Uterus (tissue), 4 donors: Measurements from ENCODE around the gene RAD50. TPM values are rescaled to one million over a fixed set of nuclear protein-coding genes. Genes with fewer than 3 reads are reported as not detected.

Source experiments
- DNase-seq, 2 donors: peaks; one replicate each; pipeline ENCODE4 v3.0.0-alpha.2; 2019 to 2020
- H3K27ac ChIP-seq, 2 donors: fragments of 200-600 bp; sonication (generic); 1 replicate in 1 of 2; 2 replicates in 1 of 2; pipeline ENCODE4 v1.5.1; 2016 to 2018
- H3K27me3 ChIP-seq, 2 donors: fragments of 200-600 bp; sonication (generic); one replicate each; pipeline ENCODE4 v1.5.1; 2018 to 2019; ENCODE audit warnings: control low read depth in 1 of 2
- H3K36me3 ChIP-seq, 2 donors: fragments of 200-600 bp; sonication (generic); one replicate each; pipeline ENCODE4 v1.5.1; 2019; ENCODE audit warnings: control low read depth in 1 of 2
- H3K4me1 ChIP-seq, 2 donors: fragments of 200-600 bp; sonication (generic); one replicate each; pipeline ENCODE4 v1.5.1; 2018 to 2019; ENCODE audit warnings: control low read depth in 1 of 2
- H3K4me3 ChIP-seq, 2 donors: fragments of 200-600 bp; sonication (generic); 1 replicate in 1 of 2; 2 replicates in 1 of 2; pipeline ENCODE4 v1.5.1; 2018 to 2019; ENCODE audit warnings: mild to moderate bottlenecking in 1 of 2
- H3K9me3 ChIP-seq, 2 donors: fragments of 200-600 bp; sonication (generic); one replicate each; pipeline ENCODE4 v1.5.1; 2019; ENCODE audit warnings: control low read depth in 1 of 2
- POLR2A ChIP-seq, 2 donors: fragments of 450-650 bp; IDR thresholded peaks; one replicate each; pipeline ENCODE4 v1.6.1; 2016; ENCODE audit warnings: antibody characterized with exemption in 2 of 2, mild to moderate bottlenecking in 1 of 2, moderate library complexity in 1 of 2
- intact Hi-C: fragments of 100-400 bp; cut with DNase I; formaldehyde crosslinking; loops from one replicate; pipeline ENCODE4 v1.15.1; 2023; ENCODE audit warnings: low total_unique reads
- total RNA-seq, 4 donors: library from RNA; depleted of rRNA in 3 of 4; stranded (reverse); fragments of >200 nt in 3 of 4; gene quantifications; one replicate each; pipeline versions ENCODE4 v1.1.0 to v1.2.4, GENCODE V29; 2014 to 2023
- TF ChIP-seq, protein P1 (sequence below), 4 experiments: fragments of 200-600 bp in 2 of 4; fragments of 450-650 bp in 2 of 4; sonication (generic) in 2 of 4; IDR thresholded peaks; one replicate each; pipeline ENCODE4 v1.5.1; 2016 to 2019; ENCODE audit warnings: antibody characterized with exemption in 4 of 4, mild to moderate bottlenecking in 2 of 4, moderate library complexity in 1 of 4
- donor health status: DM: yes; HTN: yes; CAD: no.

Gene RAD50
- total RNA-seq, 4 donors from 2014 or later = 13.8 to 50.0 (median 32.6) TPM

DNA sequence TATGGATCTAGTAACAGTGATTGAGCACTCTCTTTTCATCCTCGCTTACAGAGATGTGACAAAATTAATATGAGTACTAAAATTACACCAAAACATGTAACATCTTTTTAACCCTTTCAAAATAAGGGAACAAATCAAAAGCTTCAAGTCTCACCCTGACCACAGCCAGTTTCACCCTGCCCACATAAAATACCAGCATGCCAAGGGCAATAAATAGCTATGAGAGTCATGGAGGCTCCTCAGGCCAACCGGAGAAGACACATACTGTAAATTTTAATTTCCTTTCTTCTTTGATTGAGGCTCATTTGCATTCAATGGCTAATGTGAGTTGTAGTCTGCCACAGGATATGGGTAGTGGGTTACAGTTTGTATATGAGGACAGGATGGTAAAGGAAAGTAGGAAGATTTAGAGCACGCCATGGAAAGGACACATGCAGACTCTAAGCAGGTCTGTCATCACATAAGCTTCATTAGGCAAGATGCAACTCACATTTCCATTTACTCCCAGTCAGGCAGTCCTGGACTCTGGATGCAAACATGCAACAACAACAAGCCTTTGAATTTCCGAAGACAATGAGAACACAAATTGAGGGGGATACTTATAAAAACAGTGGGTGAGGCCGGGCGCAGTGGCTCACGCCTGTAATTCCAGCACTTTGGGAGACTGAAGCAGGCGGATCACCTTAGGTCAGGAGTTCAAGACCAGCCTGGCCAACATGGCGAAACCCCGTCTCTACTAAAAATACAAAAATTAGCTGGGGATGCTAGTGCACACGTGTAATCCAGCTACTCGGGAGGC is 128.3 kb downstream of the RAD50 start:
- TF ChIP-seq, protein P1, sequence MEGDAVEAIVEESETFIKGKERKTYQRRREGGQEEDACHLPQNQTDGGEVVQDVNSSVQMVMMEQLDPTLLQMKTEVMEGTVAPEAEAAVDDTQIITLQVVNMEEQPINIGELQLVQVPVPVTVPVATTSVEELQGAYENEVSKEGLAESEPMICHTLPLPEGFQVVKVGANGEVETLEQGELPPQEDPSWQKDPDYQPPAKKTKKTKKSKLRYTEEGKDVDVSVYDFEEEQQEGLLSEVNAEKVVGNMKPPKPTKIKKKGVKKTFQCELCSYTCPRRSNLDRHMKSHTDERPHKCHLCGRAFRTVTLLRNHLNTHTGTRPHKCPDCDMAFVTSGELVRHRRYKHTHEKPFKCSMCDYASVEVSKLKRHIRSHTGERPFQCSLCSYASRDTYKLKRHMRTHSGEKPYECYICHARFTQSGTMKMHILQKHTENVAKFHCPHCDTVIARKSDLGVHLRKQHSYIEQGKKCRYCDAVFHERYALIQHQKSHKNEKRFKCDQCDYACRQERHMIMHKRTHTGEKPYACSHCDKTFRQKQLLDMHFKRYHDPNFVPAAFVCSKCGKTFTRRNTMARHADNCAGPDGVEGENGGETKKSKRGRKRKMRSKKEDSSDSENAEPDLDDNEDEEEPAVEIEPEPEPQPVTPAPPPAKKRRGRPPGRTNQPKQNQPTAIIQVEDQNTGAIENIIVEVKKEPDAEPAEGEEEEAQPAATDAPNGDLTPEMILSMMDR (IDR thresholded peaks at IDR 0.05) = no peak
- no peak for TF ChIP-seq POLR2A (IDR thresholded peaks at IDR 0.05)
- Histone ChIP-seq H3K36me3 (no peaks in the 10 kb centered on the region), H3K4me1 (no peaks in the 10 kb centered on the region), H3K9me3 (no peaks in the 10 kb centered on the region), H3K27me3 (no peaks in the 10 kb centered on the region), H3K4me3 (no peak overlapping the region), H3K27ac (no peak overlapping the region)
- intact Hi-C loops = no loop called here
- DNase-seq = no peak

DNA sequence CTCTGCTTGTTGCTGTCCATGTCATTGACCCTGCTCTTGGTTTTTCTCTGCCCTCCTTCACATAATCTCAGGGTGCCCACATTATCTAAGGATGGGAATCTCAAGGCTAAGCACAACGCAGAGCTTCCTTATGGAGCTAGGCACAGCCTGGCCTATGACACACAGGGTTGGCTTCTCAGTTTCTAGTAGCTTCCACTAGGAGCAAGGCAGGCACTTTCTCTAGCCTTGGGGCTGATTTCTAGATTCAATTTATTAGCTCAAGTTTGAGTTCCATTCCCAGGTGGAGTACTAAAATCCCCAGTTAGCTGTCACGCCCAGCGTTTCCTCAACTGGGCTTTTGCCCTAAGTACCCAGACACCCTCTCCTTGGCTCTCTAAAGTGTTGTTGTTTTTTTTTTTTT is 129.4 kb downstream of the RAD50 start:
- no peak for TF ChIP-seq POLR2A (IDR thresholded peaks at IDR 0.05)
- TF ChIP-seq, protein P1 (IDR thresholded peaks at IDR 0.05) = no peak
- no peak for DNase-seq
- Histone ChIP-seq H3K27ac (no peak overlapping the region), H3K36me3 (no peaks in the 10 kb centered on the region), H3K9me3 (no peaks in the 10 kb centered on the region), H3K27me3 (no peaks in the 10 kb centered on the region), H3K4me3 (no peak overlapping the region), H3K4me1 (no peaks in the 10 kb centered on the region)
- intact Hi-C loops = no loop called here

DNA sequence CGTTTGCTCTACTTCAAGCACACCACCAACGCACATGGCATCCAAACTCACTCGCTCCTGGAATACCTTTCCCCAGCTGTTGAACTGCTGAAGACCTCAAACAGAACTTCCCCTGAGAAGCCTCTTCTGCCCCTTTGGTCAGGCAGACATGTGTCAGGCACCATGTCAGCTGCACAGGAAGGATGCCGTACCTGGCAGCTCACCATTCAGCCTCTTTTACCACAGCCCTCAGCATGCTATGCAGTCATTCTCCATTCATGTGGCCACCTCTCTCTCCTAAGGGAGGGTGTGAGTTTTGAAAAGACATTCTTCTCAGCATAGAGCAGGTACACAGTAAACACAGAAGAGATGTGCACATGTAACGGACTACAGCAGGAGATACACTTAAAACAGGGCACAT is 131.2 kb downstream of the RAD50 start:
- Histone ChIP-seq H3K27ac (no peak overlapping the region), H3K27me3 (no peaks in the 10 kb centered on the region), H3K4me3 (no peak overlapping the region), H3K4me1 (no peaks in the 10 kb centered on the region), H3K9me3 (no peaks in the 10 kb centered on the region), H3K36me3 (no peaks in the 10 kb centered on the region)
- no peak for DNase-seq
- intact Hi-C loops = no loop called here
- no peak for TF ChIP-seq POLR2A (IDR thresholded peaks at IDR 0.05)
- TF ChIP-seq, protein P1 (IDR thresholded peaks at IDR 0.05) = no peak

DNA sequence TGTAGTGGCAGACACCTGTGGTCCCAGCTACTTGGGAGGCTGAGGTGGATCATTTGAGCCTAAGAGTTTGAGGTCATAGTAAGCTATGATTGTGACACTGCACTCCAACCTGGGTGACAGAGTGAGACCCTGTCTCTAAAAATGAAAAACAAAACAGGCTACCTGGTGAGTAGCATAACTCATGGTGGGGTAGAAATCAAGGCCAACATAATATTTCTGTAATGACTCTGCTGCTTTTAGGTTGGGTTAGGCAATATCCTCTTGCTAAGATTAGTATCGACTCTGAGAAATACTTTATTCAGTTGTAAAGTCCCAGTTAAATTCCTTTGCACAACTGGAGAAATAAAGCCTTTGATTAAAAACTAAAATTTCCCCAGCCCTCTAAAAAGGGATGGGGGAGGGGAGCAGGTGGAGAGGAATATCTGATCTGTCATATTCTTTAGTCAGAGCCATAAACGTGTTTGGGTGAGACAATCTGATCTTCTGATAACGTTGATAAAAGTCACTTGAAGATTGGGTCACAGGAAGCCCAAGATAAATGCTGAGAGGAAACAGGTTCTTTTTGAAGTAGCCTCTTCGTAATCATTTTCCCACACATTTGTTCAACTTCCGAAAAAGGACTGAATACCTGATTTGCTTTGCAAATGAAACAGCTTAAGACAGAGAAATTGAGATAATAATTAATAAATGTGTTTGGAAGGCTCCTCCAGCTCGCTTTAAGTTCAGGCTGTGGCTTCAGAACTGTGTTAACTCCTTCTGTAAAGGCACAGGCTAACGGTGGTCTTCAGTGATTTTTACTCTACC is 132.0 kb downstream of the RAD50 start:
- Histone ChIP-seq H3K27me3 (no peaks in the 10 kb centered on the region), H3K9me3 (no peaks in the 10 kb centered on the region), H3K4me1 (no peaks in the 10 kb centered on the region), H3K36me3 (no peaks in the 10 kb centered on the region), H3K27ac (no peak overlapping the region), H3K4me3 (no peak overlapping the region)
- no peak for TF ChIP-seq POLR2A (IDR thresholded peaks at IDR 0.05)
- TF ChIP-seq, protein P1 (IDR thresholded peaks at IDR 0.05) = no peak
- DNase-seq = no peak
- intact Hi-C loops = no loop called here

DNA sequence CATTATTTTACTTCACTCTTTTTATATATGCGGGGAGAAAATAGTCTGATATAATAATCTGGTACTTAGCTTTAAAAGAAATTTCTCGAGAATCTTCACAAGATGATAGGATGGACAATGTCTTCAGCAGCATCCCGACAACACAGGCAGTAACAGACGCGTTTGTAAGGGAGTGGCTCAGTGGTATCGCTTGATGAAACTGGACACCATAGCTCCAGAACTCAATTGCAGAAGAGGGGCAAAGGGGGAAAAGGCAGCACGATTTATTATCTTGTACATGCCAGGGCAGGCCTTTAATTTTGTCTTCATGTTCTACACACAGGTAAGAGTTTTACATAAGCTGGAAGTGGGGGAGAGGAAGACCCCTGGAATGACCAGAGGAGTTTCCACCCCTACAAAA is 132.7 kb downstream of the RAD50 start:
- Histone ChIP-seq H3K4me1 (no peaks in the 10 kb centered on the region), H3K36me3 (no peaks in the 10 kb centered on the region), H3K27me3 (no peaks in the 10 kb centered on the region), H3K4me3 (no peak overlapping the region), H3K27ac (no peak overlapping the region), H3K9me3 (no peaks in the 10 kb centered on the region)
- no peak for TF ChIP-seq POLR2A (IDR thresholded peaks at IDR 0.05)
- TF ChIP-seq, protein P1 (IDR thresholded peaks at IDR 0.05) = no peak
- DNase-seq = no peak
- intact Hi-C loops = no loop called here
